GM12878 (cell line): Measurements from ENCODE around the gene TOPORS. TPM values are rescaled to one million over a fixed set of nuclear protein-coding genes. Genes with fewer than 3 reads are reported as not detected.

Experiments
- BCL11A ChIP-seq: IDR thresholded peaks from 2 replicates; pipeline ENCODE4 v1.6.1; 2011; ENCODE audit warnings: low read depth, low read length
- CREB1 ChIP-seq: IDR thresholded peaks from 2 replicates; pipeline ENCODE4 v1.6.1; 2012; ENCODE audit warnings: low read depth, mild to moderate bottlenecking, inconsistent platforms
- MEF2A ChIP-seq: IDR thresholded peaks from 2 replicates; pipeline ENCODE4 v1.6.1; 2011; ENCODE audit warnings: low read depth, mild to moderate bottlenecking, low read length, moderate library complexity; ENCODE audit not compliant: insufficient read depth
- NR2C1 ChIP-seq: fragments of 450-650 bp; IDR thresholded peaks from 2 replicates; pipeline ENCODE4 v1.6.1; 2017; ENCODE audit warnings: antibody characterized with exemption, mild to moderate bottlenecking, moderate library complexity
- RAD51 ChIP-seq: fragments of 450-650 bp; IDR thresholded peaks from 2 replicates; pipeline ENCODE4 v1.6.1; 2016; ENCODE audit warnings: moderate library complexity, mild to moderate bottlenecking, inconsistent platforms
- RBBP5 ChIP-seq: fragments of 200-600 bp; sonication (generic); conservative IDR thresholded peaks from 2 replicates; pipeline ENCODE4 v1.6.1; 2016
- SP1 ChIP-seq: IDR thresholded peaks from one replicate; pipeline ENCODE4 v1.6.1; 2011; ENCODE audit warnings: low read depth, low read length
- YBX1 ChIP-seq: fragments of 450-650 bp; IDR thresholded peaks from 2 replicates; pipeline ENCODE4 v1.6.1; 2016; ENCODE audit warnings: antibody characterized with exemption
- polyA plus RNA-seq, 11 experiments: library from polyadenylated mRNA; depleted of rRNA in 4 of 11; unstranded in 6 of 11; stranded (reverse) in 5 of 11; fragments of >200 nt; fragmentation: Nextera tagmentation in 4 of 11; fragmentation: Illumina TruSeq in 1 of 11; extraction: Ambion mirVana in 4 of 11; extraction: Trizol in 1 of 11; gene quantifications; 1 replicate in 1 of 11; 2 replicates in 10 of 11; pipeline versions ENCODE4 v1.2.1 to v1.2.3, GENCODE V29; 2011 to 2016; ENCODE audit warnings: inconsistent platforms in 2 of 11, missing spikeins in 2 of 11, low read depth in 1 of 11
- total RNA-seq, 4 experiments: library from RNA; depleted of rRNA in 3 of 4; stranded (reverse); fragments of >200 nt in 3 of 4; fragmentation: Illumina TruSeq in 1 of 4; extraction: Trizol in 1 of 4; gene quantifications; 2 replicates each; pipeline versions ENCODE4 v1.2.1 to v1.2.3, GENCODE V29; 2013 to 2021
- TF ChIP-seq, protein P1 (sequence below): fragments of 450-650 bp; IDR thresholded peaks from 2 replicates; pipeline ENCODE4 v1.6.1; 2017; ENCODE audit warnings: antibody characterized with exemption, mild to moderate bottlenecking, moderate library complexity
- TF ChIP-seq, protein P2 (sequence below): fragments of 450-650 bp; IDR thresholded peaks from 2 replicates; pipeline ENCODE4 v1.6.1; 2016; ENCODE audit warnings: mild to moderate bottlenecking, moderate library complexity, borderline replicate concordance
- TF ChIP-seq, protein P3 (sequence below): IDR thresholded peaks from 2 replicates; pipeline ENCODE4 v1.6.1; 2011; ENCODE audit warnings: mild to moderate bottlenecking, low read depth, low read length, moderate library complexity; ENCODE audit not compliant: insufficient replicate concordance
- TF ChIP-seq, protein P4 (sequence below): fragments of 450-650 bp; IDR thresholded peaks from 2 replicates; pipeline ENCODE4 v1.6.1; 2014; ENCODE audit warnings: mild to moderate bottlenecking
- TF ChIP-seq, protein P5 (sequence below): fragments of 450-650 bp; IDR thresholded peaks from 2 replicates; pipeline ENCODE4 v1.6.1; 2017; ENCODE audit warnings: mild to moderate bottlenecking, moderate library complexity
- TF ChIP-seq, protein P6 (sequence below): IDR thresholded peaks from 2 replicates; pipeline ENCODE4 v1.6.1; 2012; ENCODE audit warnings: low read length, inconsistent platforms

The TOPORS gene
- total and polyA plus RNA-seq, 10 of the 15 experiments (the other 5 are each of a cell fraction or from before 2014, with no cell fraction given), result 6.0 to 27.8 (median 14.3) TPM

DNA sequence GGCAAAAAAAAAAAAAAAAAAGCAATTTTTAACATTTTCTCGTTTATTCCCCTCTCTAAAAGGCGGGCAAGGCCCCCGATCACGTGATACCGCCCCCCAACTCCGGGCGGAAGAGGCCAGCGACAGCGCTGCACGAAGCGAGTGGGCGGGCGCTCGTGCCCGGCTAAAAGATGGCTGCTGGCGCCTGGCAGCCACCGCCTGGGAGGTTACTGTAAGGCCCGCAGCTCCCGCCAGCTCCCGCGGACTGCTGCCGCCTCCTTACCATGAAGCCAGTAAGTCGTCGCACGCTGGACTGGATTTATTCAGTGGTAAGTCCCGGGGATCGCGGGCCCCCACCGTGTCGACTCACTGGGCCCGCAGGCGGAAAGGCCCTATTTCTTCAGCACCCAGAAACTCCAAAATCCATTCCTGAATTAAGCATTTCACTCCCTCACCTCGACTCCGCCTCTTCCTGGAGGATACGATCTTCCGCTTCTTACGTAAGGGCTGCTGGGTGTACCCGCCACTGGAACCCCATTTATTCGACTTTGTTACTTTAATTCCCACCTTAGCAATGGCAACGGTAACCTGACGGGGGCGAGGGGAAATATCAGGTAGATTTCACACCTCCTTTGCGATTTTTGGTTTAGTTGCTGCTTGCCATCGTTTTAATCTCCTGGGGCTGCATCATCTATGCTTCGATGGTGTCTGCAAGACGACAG, at the start of gene TOPORS, which contains the start of gene SMIM27 (continued):
- TF ChIP-seq, protein P1, sequence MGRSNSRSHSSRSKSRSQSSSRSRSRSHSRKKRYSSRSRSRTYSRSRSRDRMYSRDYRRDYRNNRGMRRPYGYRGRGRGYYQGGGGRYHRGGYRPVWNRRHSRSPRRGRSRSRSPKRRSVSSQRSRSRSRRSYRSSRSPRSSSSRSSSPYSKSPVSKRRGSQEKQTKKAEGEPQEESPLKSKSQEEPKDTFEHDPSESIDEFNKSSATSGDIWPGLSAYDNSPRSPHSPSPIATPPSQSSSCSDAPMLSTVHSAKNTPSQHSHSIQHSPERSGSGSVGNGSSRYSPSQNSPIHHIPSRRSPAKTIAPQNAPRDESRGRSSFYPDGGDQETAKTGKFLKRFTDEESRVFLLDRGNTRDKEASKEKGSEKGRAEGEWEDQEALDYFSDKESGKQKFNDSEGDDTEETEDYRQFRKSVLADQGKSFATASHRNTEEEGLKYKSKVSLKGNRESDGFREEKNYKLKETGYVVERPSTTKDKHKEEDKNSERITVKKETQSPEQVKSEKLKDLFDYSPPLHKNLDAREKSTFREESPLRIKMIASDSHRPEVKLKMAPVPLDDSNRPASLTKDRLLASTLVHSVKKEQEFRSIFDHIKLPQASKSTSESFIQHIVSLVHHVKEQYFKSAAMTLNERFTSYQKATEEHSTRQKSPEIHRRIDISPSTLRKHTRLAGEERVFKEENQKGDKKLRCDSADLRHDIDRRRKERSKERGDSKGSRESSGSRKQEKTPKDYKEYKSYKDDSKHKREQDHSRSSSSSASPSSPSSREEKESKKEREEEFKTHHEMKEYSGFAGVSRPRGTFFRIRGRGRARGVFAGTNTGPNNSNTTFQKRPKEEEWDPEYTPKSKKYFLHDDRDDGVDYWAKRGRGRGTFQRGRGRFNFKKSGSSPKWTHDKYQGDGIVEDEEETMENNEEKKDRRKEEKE, result no peak
- TF ChIP-seq RBBP5 (no peak), YBX1 (no peak), SP1 (peak; percentile 44), CREB1 (peak; percentile 76), MEF2A (no peak), RAD51 (peak; percentile 98), BCL11A (no peak), NR2C1 (peak; percentile 73)
- TF ChIP-seq, protein P2, sequence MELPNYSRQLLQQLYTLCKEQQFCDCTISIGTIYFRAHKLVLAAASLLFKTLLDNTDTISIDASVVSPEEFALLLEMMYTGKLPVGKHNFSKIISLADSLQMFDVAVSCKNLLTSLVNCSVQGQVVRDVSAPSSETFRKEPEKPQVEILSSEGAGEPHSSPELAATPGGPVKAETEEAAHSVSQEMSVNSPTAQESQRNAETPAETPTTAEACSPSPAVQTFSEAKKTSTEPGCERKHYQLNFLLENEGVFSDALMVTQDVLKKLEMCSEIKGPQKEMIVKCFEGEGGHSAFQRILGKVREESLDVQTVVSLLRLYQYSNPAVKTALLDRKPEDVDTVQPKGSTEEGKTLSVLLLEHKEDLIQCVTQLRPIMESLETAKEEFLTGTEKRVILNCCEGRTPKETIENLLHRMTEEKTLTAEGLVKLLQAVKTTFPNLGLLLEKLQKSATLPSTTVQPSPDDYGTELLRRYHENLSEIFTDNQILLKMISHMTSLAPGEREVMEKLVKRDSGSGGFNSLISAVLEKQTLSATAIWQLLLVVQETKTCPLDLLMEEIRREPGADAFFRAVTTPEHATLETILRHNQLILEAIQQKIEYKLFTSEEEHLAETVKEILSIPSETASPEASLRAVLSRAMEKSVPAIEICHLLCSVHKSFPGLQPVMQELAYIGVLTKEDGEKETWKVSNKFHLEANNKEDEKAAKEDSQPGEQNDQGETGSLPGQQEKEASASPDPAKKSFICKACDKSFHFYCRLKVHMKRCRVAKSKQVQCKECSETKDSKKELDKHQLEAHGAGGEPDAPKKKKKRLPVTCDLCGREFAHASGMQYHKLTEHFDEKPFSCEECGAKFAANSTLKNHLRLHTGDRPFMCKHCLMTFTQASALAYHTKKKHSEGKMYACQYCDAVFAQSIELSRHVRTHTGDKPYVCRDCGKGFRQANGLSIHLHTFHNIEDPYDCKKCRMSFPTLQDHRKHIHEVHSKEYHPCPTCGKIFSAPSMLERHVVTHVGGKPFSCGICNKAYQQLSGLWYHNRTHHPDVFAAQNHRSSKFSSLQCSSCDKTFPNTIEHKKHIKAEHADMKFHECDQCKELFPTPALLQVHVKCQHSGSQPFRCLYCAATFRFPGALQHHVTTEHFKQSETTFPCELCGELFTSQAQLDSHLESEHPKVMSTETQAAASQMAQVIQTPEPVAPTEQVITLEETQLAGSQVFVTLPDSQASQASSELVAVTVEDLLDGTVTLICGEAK, result peak; percentile 68; the same call in 1 of the 2 replicates
- TF ChIP-seq, protein P3, sequence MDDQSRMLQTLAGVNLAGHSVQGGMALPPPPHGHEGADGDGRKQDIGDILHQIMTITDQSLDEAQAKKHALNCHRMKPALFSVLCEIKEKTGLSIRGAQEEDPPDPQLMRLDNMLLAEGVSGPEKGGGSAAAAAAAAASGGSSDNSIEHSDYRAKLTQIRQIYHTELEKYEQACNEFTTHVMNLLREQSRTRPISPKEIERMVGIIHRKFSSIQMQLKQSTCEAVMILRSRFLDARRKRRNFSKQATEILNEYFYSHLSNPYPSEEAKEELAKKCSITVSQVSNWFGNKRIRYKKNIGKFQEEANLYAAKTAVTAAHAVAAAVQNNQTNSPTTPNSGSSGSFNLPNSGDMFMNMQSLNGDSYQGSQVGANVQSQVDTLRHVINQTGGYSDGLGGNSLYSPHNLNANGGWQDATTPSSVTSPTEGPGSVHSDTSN, result no peak
- TF ChIP-seq, protein P4, sequence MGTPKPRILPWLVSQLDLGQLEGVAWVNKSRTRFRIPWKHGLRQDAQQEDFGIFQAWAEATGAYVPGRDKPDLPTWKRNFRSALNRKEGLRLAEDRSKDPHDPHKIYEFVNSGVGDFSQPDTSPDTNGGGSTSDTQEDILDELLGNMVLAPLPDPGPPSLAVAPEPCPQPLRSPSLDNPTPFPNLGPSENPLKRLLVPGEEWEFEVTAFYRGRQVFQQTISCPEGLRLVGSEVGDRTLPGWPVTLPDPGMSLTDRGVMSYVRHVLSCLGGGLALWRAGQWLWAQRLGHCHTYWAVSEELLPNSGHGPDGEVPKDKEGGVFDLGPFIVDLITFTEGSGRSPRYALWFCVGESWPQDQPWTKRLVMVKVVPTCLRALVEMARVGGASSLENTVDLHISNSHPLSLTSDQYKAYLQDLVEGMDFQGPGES, result no peak
- TF ChIP-seq, protein P5, sequence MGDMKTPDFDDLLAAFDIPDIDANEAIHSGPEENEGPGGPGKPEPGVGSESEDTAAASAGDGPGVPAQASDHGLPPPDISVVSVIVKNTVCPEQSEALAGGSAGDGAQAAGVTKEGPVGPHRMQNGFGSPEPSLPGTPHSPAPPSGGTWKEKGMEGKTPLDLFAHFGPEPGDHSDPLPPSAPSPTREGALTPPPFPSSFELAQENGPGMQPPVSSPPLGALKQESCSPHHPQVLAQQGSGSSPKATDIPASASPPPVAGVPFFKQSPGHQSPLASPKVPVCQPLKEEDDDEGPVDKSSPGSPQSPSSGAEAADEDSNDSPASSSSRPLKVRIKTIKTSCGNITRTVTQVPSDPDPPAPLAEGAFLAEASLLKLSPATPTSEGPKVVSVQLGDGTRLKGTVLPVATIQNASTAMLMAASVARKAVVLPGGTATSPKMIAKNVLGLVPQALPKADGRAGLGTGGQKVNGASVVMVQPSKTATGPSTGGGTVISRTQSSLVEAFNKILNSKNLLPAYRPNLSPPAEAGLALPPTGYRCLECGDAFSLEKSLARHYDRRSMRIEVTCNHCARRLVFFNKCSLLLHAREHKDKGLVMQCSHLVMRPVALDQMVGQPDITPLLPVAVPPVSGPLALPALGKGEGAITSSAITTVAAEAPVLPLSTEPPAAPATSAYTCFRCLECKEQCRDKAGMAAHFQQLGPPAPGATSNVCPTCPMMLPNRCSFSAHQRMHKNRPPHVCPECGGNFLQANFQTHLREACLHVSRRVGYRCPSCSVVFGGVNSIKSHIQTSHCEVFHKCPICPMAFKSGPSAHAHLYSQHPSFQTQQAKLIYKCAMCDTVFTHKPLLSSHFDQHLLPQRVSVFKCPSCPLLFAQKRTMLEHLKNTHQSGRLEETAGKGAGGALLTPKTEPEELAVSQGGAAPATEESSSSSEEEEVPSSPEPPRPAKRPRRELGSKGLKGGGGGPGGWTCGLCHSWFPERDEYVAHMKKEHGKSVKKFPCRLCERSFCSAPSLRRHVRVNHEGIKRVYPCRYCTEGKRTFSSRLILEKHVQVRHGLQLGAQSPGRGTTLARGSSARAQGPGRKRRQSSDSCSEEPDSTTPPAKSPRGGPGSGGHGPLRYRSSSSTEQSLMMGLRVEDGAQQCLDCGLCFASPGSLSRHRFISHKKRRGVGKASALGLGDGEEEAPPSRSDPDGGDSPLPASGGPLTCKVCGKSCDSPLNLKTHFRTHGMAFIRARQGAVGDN, result peak; percentile 26; the same call in 1 of the 2 replicates
- TF ChIP-seq, protein P6, sequence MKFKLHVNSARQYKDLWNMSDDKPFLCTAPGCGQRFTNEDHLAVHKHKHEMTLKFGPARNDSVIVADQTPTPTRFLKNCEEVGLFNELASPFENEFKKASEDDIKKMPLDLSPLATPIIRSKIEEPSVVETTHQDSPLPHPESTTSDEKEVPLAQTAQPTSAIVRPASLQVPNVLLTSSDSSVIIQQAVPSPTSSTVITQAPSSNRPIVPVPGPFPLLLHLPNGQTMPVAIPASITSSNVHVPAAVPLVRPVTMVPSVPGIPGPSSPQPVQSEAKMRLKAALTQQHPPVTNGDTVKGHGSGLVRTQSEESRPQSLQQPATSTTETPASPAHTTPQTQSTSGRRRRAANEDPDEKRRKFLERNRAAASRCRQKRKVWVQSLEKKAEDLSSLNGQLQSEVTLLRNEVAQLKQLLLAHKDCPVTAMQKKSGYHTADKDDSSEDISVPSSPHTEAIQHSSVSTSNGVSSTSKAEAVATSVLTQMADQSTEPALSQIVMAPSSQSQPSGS, result peak; percentile 41; the same call in 1 of the 2 replicates
